ENCODE data around the gene PPP3R1.
"Not testable (repeated sequence)": the region's sequence is repeated elsewhere in the genome, so short reads cannot be mapped to it uniquely, and the experiment has no call there.

The PPP3R1 gene

DNA sequence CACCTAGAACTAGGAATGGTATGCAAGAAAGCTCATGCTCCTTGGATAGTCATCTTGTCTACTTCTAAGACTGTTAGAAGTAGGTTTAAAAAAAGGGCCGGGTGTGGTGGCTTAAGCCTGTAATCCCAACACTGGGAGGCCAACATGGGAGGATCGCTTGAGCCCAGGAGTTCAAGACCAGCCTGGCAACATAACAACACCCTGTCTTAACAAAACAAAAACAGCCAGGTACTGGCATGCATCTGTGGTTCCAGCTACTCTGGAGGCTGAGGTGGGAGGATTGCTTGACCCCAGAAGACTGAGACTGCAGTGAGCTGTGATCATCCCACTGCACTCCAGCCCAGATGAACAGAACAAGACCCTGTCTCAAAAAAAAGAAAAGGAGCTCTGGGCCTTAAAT, 74.8 kb downstream of the PPP3R1 start:
- Histone ChIP-seq H4K20me1 (ENCODE audit: low read depth, low read length) (no peaks in the 10 kb centered on the region), H3K27me3 (ENCODE audit: low read length) (no peaks in the 10 kb centered on the region), H3K9me3 (ENCODE audit: insufficient read depth, low read length) (no peaks in the 10 kb centered on the region), H3K36me3 (ENCODE audit: low read length) (peaks cover 28% of the 10 kb centered on the region), H3K9ac (ENCODE audit: low read length) (no peak overlapping the region), H3K9me2 (replicated peaks; ENCODE audit: insufficient read depth, low read length) (no peaks in the 10 kb centered on the region), H3F3A (ENCODE audit: insufficient read depth) (peaks cover 50% of the 10 kb centered on the region), H3K27ac (ENCODE audit: low read depth, low read length) (no peak overlapping the region), H3K4me2 (ENCODE audit: low read depth, low read length, poor library complexity, severe bottlenecking) (no peak overlapping the region), H3K4me3 (ENCODE audit: insufficient read depth, low read length, poor library complexity, severe bottlenecking) (no peak overlapping the region), H3K79me2 (ENCODE audit: insufficient read depth, low read length) (0 out of 2 replicates have a peak, but pooled peaks cover 8% of the 10 kb centered on the region), H2AFZ (ENCODE audit: low read depth, low read length, severe bottlenecking) (no peak overlapping the region)
- TF ChIP-seq CTCF (IDR thresholded peaks at IDR 0.05; ENCODE audit: insufficient read depth, low read length, poor library complexity, severe bottlenecking) (no peak), EZH2phosphoT487 (conservative IDR thresholded peaks at IDR 0.05; ENCODE audit: low read length) (no peak)

GRCh38 chr2:68176657-68177056, 75.7 kb downstream of the PPP3R1 start:
- peaks cover 54% of the 10 kb centered on the region for H3F3A ChIP-seq (ENCODE audit: insufficient read depth)
- no peaks in the 10 kb centered on the region for H3K9me2 ChIP-seq (replicated peaks; ENCODE audit: insufficient read depth, low read length)
- no peak overlapping the region for H3K27ac ChIP-seq (ENCODE audit: low read depth, low read length)
- no peaks in the 10 kb centered on the region for H3K9me3 ChIP-seq (ENCODE audit: insufficient read depth, low read length)
- H3K9ac ChIP-seq (ENCODE audit: low read length) = no peak overlapping the region
- no peak overlapping the region for H3K4me3 ChIP-seq (ENCODE audit: insufficient read depth, low read length, poor library complexity, severe bottlenecking)
- no peak for TF ChIP-seq CTCF (IDR thresholded peaks at IDR 0.05; ENCODE audit: insufficient read depth, low read length, poor library complexity, severe bottlenecking)
- TF ChIP-seq EZH2phosphoT487 (conservative IDR thresholded peaks at IDR 0.05; ENCODE audit: low read length) = no peak
- no peaks in the 10 kb centered on the region for H3K27me3 ChIP-seq (ENCODE audit: low read length)
- H3K36me3 ChIP-seq (ENCODE audit: low read length) = peaks cover 28% of the 10 kb centered on the region
- no peak overlapping the region for H2AFZ ChIP-seq (ENCODE audit: low read depth, low read length, severe bottlenecking)
- H4K20me1 ChIP-seq (ENCODE audit: low read depth, low read length) = no peaks in the 10 kb centered on the region
- 0 out of 2 replicates have a peak, but pooled peaks cover 8% of the 10 kb centered on the region for H3K79me2 ChIP-seq (ENCODE audit: insufficient read depth, low read length)
- H3K4me2 ChIP-seq (ENCODE audit: low read depth, low read length, poor library complexity, severe bottlenecking) = no peak overlapping the region

- not testable (repeated sequence) for H3K79me2 ChIP-seq (ENCODE audit: insufficient read depth, low read length); H3K4me3 ChIP-seq (ENCODE audit: insufficient read depth, low read length, poor library complexity, severe bottlenecking); H3K9me3 ChIP-seq (ENCODE audit: insufficient read depth, low read length); H2AFZ ChIP-seq (ENCODE audit: low read depth, low read length, severe bottlenecking); H4K20me1 ChIP-seq (ENCODE audit: low read depth, low read length); H3K4me2 ChIP-seq (ENCODE audit: low read depth, low read length, poor library complexity, severe bottlenecking); H3K9me2 ChIP-seq (replicated peaks; ENCODE audit: insufficient read depth, low read length); H3K27me3 ChIP-seq (ENCODE audit: low read length); H3K9ac ChIP-seq (ENCODE audit: low read length); H3K27ac ChIP-seq (ENCODE audit: low read depth, low read length)
- Histone ChIP-seq H3K36me3 (ENCODE audit: low read length) (peaks cover 23% of the 10 kb centered on the region), H3F3A (ENCODE audit: insufficient read depth) (peaks cover 47% of the 10 kb centered on the region)
These were observed 77.1 kb downstream of the PPP3R1 start for GRCh38 chr2:68175210-68175609.

DNA sequence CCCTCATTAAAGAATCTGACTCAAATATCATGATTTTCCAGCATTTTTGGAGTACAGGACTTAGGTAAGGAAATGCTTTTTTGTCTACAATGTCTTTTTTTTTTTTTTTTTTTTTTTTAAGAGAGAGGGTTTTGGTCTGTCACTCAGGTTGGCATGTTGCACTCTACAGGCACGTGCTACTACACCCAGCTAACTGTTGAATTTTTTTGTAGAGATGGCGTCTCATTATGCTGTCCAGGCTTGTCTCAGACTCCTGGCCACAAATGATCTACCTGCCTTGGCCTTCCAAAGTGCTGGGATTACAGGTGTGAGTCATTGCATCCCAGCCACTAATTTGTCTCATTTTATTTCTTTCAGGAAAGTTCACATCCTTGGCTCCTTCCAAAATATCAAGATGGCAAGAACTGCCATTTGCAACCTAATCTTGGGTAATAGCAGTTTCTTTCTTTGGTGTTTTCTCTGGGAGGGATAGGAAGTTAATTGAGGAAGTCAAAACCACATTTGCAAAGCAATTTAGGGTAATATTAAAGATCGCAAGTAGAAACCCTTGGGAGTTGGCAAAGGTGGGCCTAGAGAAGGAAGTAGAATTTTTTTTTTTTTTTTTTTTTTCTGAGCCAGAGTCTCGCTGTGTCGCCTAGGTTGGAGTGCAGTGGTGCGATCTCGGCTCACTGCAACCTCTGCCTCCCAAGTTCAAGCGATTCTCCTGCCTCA, 79.2 kb downstream of the PPP3R1 start:
- no peaks in the 10 kb centered on the region for H3K9me2 ChIP-seq (replicated peaks; ENCODE audit: insufficient read depth, low read length)
- H3K4me3 ChIP-seq (ENCODE audit: insufficient read depth, low read length, poor library complexity, severe bottlenecking) = no peak overlapping the region
- no peaks in the 10 kb centered on the region for H3K27me3 ChIP-seq (ENCODE audit: low read length)
- H3K9me3 ChIP-seq (ENCODE audit: insufficient read depth, low read length) = no peaks in the 10 kb centered on the region
- 0 out of 2 replicates have a peak, but pooled peaks cover under 1% of the 10 kb centered on the region for H3K79me2 ChIP-seq (ENCODE audit: insufficient read depth, low read length)
- H3K36me3 ChIP-seq (ENCODE audit: low read length) = peaks cover 23% of the 10 kb centered on the region
- no peak overlapping the region for H3K27ac ChIP-seq (ENCODE audit: low read depth, low read length)
- peaks cover 40% of the 10 kb centered on the region for H3F3A ChIP-seq (ENCODE audit: insufficient read depth)
- H4K20me1 ChIP-seq (ENCODE audit: low read depth, low read length) = no peaks in the 10 kb centered on the region
- H3K9ac ChIP-seq (ENCODE audit: low read length) = no peak overlapping the region
- no peak overlapping the region for H2AFZ ChIP-seq (ENCODE audit: low read depth, low read length, severe bottlenecking)
- H3K4me2 ChIP-seq (ENCODE audit: low read depth, low read length, poor library complexity, severe bottlenecking) = no peak overlapping the region
- TF ChIP-seq EZH2phosphoT487 (conservative IDR thresholded peaks at IDR 0.05; ENCODE audit: low read length) (no peak), CTCF (IDR thresholded peaks at IDR 0.05; ENCODE audit: insufficient read depth, low read length, poor library complexity, severe bottlenecking) (no peak)

Data from SU-DHL-6 (cell line).